ENCODE measurements around the gene SPRYD3.

DNA sequence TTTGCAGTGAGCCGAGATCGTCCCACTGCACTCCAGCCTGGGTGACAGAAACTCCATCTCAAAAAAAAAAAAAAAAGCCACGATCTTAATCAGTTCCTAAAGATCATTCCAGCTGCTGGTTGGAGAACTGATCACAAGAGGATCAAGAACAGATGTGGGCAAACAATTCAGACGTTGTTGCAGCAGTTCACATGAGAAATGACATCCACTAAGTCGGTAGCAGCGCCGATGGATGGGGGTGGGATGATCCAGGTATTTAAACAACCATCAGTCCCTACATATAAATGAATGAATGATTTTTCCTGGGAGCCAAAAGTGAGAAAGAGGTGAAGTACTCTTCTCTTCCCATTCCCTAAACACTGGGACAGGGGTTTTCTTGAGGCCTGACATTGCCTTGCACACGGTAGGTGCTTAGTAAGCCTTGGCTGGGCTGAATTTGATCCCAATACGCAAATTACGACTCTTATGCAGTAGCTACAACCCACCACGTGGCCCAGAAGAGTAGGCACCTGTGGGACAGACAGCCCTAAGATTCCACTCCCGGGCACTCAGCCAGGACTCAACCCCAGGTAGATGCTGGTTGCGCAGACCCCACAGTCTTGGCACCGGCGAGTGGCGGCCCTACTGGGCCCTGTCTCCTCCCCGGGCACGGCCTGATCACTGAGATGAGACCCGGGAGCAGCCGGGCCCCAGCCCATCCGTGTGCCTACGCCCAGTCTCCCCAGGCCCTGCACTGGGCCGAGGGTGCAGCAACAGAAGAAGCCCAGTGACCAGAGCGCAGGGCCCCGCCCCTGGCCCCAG, 565 bp downstream of the SPRYD3 start:
- TF ChIP-seq TEAD4 (IDR thresholded peaks at IDR 0.05): no peak
- TF ChIP-seq EP300 (IDR thresholded peaks at IDR 0.05; ENCODE audit: borderline replicate concordance): no peak
- no peak for TF ChIP-seq TCF12 (IDR thresholded peaks at IDR 0.05; ENCODE audit: low read depth)
- TF ChIP-seq EGR1 (IDR thresholded peaks at IDR 0.05): no peak
- TF ChIP-seq, protein P1, sequence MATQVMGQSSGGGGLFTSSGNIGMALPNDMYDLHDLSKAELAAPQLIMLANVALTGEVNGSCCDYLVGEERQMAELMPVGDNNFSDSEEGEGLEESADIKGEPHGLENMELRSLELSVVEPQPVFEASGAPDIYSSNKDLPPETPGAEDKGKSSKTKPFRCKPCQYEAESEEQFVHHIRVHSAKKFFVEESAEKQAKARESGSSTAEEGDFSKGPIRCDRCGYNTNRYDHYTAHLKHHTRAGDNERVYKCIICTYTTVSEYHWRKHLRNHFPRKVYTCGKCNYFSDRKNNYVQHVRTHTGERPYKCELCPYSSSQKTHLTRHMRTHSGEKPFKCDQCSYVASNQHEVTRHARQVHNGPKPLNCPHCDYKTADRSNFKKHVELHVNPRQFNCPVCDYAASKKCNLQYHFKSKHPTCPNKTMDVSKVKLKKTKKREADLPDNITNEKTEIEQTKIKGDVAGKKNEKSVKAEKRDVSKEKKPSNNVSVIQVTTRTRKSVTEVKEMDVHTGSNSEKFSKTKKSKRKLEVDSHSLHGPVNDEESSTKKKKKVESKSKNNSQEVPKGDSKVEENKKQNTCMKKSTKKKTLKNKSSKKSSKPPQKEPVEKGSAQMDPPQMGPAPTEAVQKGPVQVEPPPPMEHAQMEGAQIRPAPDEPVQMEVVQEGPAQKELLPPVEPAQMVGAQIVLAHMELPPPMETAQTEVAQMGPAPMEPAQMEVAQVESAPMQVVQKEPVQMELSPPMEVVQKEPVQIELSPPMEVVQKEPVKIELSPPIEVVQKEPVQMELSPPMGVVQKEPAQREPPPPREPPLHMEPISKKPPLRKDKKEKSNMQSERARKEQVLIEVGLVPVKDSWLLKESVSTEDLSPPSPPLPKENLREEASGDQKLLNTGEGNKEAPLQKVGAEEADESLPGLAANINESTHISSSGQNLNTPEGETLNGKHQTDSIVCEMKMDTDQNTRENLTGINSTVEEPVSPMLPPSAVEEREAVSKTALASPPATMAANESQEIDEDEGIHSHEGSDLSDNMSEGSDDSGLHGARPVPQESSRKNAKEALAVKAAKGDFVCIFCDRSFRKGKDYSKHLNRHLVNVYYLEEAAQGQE (IDR thresholded peaks at IDR 0.05; ENCODE audit: low read depth): no peak
- TF ChIP-seq CEBPB (IDR thresholded peaks at IDR 0.05): no peak
- TF ChIP-seq, protein P2, sequence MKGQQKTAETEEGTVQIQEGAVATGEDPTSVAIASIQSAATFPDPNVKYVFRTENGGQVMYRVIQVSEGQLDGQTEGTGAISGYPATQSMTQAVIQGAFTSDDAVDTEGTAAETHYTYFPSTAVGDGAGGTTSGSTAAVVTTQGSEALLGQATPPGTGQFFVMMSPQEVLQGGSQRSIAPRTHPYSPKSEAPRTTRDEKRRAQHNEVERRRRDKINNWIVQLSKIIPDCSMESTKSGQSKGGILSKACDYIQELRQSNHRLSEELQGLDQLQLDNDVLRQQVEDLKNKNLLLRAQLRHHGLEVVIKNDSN (IDR thresholded peaks at IDR 0.05): peak; percentile 83

Data from Ishikawa (cell line).